ENCODE measurements around the gene PROK2.

GRCh38 chr3:71734881-71735280, 50.1 kb downstream of the PROK2 start:
- TF ChIP-seq CTCF (conservative IDR thresholded peaks at IDR 0.05; ENCODE audit: low read depth in 2 of 2) (no peak), EZH2phosphoT487 (IDR thresholded peaks at IDR 0.05; ENCODE audit: unreplicated experiment) (no peak), EZH2 (IDR thresholded peaks at IDR 0.05; ENCODE audit: low read depth, unreplicated experiment) (no peak), POLR2AphosphoS5 (IDR thresholded peaks at IDR 0.05; ENCODE audit: low read depth) (no peak), JUNB (IDR thresholded peaks at IDR 0.05; ENCODE audit: unreplicated experiment) (no peak), STAT1 (IDR thresholded peaks at IDR 0.05; ENCODE audit: unreplicated experiment) (no peak), NANOG (IDR thresholded peaks at IDR 0.05; ENCODE audit: borderline replicate concordance) (no peak)
- TF ChIP-seq, protein P1, sequence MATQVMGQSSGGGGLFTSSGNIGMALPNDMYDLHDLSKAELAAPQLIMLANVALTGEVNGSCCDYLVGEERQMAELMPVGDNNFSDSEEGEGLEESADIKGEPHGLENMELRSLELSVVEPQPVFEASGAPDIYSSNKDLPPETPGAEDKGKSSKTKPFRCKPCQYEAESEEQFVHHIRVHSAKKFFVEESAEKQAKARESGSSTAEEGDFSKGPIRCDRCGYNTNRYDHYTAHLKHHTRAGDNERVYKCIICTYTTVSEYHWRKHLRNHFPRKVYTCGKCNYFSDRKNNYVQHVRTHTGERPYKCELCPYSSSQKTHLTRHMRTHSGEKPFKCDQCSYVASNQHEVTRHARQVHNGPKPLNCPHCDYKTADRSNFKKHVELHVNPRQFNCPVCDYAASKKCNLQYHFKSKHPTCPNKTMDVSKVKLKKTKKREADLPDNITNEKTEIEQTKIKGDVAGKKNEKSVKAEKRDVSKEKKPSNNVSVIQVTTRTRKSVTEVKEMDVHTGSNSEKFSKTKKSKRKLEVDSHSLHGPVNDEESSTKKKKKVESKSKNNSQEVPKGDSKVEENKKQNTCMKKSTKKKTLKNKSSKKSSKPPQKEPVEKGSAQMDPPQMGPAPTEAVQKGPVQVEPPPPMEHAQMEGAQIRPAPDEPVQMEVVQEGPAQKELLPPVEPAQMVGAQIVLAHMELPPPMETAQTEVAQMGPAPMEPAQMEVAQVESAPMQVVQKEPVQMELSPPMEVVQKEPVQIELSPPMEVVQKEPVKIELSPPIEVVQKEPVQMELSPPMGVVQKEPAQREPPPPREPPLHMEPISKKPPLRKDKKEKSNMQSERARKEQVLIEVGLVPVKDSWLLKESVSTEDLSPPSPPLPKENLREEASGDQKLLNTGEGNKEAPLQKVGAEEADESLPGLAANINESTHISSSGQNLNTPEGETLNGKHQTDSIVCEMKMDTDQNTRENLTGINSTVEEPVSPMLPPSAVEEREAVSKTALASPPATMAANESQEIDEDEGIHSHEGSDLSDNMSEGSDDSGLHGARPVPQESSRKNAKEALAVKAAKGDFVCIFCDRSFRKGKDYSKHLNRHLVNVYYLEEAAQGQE (IDR thresholded peaks at IDR 0.05; ENCODE audit: unreplicated experiment): no peak
- TF ChIP-seq, protein P2, sequence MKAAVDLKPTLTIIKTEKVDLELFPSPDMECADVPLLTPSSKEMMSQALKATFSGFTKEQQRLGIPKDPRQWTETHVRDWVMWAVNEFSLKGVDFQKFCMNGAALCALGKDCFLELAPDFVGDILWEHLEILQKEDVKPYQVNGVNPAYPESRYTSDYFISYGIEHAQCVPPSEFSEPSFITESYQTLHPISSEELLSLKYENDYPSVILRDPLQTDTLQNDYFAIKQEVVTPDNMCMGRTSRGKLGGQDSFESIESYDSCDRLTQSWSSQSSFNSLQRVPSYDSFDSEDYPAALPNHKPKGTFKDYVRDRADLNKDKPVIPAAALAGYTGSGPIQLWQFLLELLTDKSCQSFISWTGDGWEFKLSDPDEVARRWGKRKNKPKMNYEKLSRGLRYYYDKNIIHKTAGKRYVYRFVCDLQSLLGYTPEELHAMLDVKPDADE (IDR thresholded peaks at IDR 0.05): no peak
- TF ChIP-seq, protein P3, sequence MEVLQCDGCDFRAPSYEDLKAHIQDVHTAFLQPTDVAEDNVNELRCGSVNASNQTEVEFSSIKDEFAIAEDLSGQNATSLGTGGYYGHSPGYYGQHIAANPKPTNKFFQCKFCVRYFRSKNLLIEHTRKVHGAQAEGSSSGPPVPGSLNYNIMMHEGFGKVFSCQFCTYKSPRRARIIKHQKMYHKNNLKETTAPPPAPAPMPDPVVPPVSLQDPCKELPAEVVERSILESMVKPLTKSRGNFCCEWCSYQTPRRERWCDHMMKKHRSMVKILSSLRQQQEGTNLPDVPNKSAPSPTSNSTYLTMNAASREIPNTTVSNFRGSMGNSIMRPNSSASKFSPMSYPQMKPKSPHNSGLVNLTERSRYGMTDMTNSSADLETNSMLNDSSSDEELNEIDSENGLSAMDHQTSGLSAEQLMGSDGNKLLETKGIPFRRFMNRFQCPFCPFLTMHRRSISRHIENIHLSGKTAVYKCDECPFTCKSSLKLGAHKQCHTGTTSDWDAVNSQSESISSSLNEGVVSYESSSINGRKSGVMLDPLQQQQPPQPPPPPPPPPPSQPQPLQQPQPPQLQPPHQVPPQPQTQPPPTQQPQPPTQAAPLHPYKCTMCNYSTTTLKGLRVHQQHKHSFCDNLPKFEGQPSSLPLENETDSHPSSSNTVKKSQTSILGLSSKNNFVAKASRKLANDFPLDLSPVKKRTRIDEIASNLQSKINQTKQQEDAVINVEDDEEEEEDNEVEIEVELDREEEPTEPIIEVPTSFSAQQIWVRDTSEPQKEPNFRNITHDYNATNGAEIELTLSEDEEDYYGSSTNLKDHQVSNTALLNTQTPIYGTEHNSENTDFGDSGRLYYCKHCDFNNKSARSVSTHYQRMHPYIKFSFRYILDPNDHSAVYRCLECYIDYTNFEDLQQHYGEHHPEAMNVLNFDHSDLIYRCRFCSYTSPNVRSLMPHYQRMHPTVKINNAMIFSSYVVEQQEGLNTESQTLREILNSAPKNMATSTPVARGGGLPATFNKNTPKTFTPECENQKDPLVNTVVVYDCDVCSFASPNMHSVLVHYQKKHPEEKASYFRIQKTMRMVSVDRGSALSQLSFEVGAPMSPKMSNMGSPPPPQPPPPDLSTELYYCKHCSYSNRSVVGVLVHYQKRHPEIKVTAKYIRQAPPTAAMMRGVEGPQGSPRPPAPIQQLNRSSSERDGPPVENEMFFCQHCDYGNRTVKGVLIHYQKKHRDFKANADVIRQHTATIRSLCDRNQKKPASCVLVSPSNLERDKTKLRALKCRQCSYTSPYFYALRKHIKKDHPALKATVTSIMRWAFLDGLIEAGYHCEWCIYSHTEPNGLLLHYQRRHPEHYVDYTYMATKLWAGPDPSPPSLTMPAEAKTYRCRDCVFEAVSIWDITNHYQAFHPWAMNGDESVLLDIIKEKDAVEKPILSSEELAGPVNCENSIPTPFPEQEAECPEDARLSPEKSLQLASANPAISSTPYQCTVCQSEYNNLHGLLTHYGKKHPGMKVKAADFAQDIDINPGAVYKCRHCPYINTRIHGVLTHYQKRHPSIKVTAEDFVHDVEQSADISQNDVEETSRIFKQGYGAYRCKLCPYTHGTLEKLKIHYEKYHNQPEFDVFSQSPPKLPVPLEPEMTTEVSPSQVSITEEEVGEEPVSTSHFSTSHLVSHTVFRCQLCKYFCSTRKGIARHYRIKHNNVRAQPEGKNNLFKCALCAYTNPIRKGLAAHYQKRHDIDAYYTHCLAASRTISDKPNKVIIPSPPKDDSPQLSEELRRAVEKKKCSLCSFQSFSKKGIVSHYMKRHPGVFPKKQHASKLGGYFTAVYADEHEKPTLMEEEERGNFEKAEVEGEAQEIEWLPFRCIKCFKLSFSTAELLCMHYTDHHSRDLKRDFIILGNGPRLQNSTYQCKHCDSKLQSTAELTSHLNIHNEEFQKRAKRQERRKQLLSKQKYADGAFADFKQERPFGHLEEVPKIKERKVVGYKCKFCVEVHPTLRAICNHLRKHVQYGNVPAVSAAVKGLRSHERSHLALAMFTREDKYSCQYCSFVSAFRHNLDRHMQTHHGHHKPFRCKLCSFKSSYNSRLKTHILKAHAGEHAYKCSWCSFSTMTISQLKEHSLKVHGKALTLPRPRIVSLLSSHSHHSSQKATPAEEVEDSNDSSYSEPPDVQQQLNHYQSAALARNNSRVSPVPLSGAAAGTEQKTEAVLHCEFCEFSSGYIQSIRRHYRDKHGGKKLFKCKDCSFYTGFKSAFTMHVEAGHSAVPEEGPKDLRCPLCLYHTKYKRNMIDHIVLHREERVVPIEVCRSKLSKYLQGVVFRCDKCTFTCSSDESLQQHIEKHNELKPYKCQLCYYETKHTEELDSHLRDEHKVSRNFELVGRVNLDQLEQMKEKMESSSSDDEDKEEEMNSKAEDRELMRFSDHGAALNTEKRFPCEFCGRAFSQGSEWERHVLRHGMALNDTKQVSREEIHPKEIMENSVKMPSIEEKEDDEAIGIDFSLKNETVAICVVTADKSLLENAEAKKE (CRISPR knock-in tag; IDR thresholded peaks at IDR 0.05): no peak
